IPS-18c (cell line): ENCODE results near the gene PTGES2.
A peak's percentile ranks its signal among the peaks of the same experiment; 100 is the strongest.
"Not testable (repeated sequence)": the region's sequence is repeated elsewhere in the genome, so short reads cannot be mapped to it uniquely, and the experiment has no call there.

Experiments
- H3K4me3 ChIP-seq: 2 replicates; pipeline ENCODE4 v1.7.0; 2013; ENCODE audit warnings: low read depth, mild to moderate bottlenecking, low read length, moderate library complexity; ENCODE audit not compliant: insufficient read depth
- H3K9me3 ChIP-seq: one replicate; pipeline ENCODE4 v1.6.1; 2013; ENCODE audit warnings: mild to moderate bottlenecking, low read length, moderate library complexity; ENCODE audit not compliant: control insufficient read depth, insufficient read depth

PTGES2 gene

DNA sequence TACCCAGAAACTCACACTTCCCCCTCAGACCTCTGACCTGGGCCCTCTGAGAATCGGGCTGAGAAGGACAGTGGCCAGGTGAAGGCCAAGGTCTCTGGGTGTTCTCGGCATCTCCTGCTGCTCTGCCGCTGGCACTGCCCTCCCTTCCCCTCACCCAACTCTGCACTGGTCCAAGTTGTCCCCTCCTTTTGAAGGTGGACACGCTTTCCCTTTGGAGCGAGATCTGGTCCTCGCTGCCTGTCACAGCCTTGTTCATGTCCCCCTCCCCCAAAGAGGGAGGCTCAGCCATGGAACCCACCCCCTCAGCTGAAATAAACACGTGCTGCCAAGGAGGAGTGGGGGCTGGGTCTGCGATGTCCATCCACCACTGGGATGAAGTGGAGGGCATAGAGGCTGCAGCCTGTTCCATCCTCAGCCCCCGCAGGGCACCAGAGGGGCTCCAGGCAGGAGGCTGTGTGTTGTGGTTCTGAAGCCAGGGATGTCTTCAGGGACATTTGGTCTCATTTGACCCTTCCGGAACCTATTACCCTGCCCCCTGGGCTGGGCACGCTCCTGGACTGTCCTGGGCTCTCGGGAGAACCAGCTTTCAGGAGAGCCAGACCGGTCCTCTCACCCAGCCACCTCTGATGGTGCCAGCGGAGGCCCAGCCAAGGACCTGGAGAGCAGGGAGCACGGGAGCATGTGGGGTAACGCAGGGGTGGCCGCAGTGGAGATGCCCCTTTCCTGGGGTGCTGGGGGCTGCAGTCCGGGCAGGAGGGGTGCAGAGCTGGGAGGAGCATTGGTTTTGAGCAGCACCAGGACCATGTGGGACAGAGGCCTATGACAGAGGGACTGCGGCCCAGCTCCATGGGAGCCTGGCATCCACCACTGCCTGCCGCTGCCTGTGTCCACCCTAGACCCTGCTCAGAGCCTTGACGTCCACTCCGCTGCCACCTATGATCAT, 17.0 kb upstream of the PTGES2 start:
- Histone ChIP-seq H3K9me3 (no peaks in the 10 kb centered on the region), H3K4me3 (no peak overlapping the region)

DNA sequence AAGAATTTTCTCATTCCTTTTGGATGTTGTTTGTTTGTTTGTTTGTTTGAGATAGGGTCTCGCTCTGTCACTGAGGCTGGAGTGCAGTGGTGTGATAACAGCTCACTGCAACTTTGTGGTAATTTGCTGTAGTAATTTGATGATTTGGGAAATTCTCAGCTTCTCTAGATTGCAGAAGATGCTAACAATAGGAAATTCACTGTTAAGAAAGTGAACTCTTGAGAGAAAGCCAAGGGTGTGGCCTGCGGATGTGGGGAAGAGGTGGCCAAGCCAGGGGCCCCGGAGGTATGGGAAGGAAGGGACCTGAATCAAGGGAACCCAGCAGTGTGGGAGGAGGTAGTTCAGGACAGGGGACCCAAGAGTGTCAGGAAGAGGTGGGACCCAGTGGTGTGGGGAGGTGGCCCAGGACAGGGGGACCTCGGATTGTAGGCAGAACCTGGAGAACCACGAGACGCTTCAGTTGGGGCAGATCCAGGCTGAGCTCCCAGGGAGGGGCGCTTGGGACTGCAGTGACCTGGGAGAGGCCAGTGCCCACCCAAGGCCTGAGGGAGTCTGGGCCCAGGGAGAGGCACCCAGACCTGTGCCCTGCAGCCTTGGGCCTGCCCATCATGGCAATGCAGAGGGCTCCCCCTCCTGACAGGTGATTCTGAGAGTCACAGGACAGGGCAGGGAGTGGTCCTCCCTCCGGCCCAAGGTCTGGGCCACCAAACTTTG, 16.2 kb upstream of the PTGES2 start:
- H3K4me3 ChIP-seq = no peak overlapping the region

GRCh38 chr9:128142596-128142995, 15.1 kb upstream of the PTGES2 start:
- Histone ChIP-seq H3K9me3 (no peaks in the 10 kb centered on the region), H3K4me3 (no peak overlapping the region)

More for the DNA sequence above, 16.2 kb upstream of the PTGES2 start:
- H3K9me3 ChIP-seq = no peaks in the 10 kb centered on the region

GRCh38 chr9:128142061-128142460, 14.5 kb upstream of the PTGES2 start:
- Histone ChIP-seq H3K9me3 (no peaks in the 10 kb centered on the region), H3K4me3 (no peak overlapping the region)

DNA sequence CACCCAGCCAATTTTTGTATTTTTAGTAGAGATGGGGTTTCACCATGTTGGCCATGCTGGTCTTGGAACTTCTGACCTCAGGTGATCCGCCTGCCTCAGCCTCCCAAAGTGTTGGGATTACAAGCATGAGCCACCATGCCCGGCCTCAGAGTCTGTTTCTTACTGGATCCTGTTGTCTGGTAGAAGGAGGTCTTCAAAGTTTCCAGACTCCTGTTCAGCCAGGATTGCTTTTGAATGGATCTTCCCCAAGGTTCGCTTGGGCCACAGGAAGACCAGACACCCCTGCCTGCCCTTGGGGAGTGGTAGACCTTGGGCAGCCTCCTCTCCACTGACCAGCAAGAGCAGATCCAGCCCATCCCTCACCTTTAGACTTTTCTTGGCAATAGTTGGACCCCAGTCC, 14.1 kb upstream of the PTGES2 start:
- Histone ChIP-seq H3K9me3 (no peaks in the 10 kb centered on the region), H3K4me3 (no peak overlapping the region)

DNA sequence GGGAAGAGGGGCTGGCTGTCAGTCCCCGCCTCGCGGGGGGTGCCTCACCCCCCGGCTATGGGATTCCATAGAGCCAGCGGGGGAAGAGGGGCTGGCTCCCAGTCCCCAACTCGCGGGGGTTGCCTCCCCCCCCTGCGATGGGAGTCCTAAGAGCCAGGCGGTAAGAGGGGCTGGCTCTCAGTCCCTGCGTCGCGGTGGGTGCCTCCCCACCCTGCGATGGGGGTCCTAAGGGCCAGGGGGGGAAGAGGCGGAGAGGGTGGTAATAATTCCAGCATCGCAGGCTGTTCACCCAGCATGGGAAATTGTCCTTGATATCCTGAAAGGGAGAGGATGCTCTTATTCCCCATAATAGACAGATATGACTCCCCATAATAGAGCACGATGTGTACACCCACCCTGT, 12.1 kb upstream of the PTGES2 start:
- no peak overlapping the region for H3K4me3 ChIP-seq
- H3K9me3 ChIP-seq = no peaks in the 10 kb centered on the region

DNA sequence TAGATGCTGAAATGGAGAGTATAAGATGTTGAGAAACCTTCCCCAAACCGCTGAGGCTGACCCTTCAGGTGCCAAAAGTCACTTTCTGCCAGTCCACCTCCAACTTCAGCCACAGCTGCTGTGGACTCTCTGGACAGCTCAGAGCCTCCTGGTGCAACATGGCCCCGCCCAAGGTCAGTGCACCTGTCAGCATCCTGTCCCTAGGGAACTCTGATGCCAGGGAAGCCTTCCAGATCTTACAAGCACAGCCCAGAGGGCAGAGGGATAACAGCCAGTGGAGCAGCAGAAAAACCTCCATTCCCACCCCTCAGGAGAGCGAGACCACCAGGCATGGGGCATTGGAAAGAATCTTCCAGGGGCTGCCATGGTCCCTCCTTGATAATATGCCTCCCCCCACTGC, 10.5 kb upstream of the PTGES2 start:
- Histone ChIP-seq H3K4me3 (no peak overlapping the region), H3K9me3 (no peaks in the 10 kb centered on the region)

GRCh38 chr9:128136816-128137793, 9.6 kb upstream of the PTGES2 start:
- no peak overlapping the region for H3K4me3 ChIP-seq
- H3K9me3 ChIP-seq = no peaks in the 10 kb centered on the region

GRCh38 chr9:128135561-128135960, 8.0 kb upstream of the PTGES2 start:
- H3K4me3 ChIP-seq, H3K9me3 ChIP-seq: not testable (repeated sequence)

DNA sequence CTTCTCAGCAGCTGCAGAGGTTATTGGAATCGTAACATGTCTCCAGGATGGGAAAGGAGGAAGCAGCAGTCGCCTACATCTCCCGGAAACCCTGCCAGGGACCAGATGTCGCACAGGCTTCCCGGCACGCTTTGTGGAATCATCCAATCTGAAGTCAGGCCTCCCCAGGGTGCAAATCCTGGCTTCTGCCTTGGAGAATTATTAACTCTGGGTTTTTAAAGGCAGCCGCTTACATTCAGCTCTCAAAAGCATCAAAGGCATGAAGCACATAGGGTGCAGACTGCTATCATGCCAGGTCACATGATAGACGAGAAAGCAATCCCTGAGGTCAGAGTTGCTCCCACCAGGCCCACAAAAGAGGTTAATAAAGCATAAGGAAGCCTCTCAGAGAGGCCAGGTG, 4.6 kb upstream of the PTGES2 start:
- not testable (repeated sequence) for H3K4me3 ChIP-seq

GRCh38 chr9:128131346-128131745, 3.8 kb upstream of the PTGES2 start:
- H3K9me3 ChIP-seq, H3K4me3 ChIP-seq: not testable (repeated sequence)

More for the DNA sequence above, 4.6 kb upstream of the PTGES2 start:
- H3K9me3 ChIP-seq = not testable (repeated sequence)

DNA sequence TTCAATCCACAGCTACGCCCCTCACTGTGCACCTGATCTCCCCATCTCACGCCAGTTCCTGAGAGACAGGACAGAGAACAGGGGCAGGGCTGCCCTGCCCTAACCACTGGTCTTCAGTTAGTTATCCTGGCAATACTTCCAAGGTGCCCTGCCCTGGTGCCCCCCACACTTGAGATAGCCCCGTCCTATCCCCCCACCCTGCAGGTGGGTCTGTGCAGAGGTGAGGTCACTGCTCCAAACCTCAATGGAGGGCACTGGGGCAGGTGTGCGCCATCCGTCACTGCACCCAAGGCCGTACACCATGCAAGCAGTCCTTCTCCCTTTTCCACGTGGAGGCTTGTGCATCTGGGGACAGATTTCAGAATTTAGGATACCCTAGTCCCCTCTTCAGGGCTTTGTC, 3.1 kb upstream of the PTGES2 start:
- not testable (repeated sequence) for H3K4me3 ChIP-seq, H3K9me3 ChIP-seq

DNA sequence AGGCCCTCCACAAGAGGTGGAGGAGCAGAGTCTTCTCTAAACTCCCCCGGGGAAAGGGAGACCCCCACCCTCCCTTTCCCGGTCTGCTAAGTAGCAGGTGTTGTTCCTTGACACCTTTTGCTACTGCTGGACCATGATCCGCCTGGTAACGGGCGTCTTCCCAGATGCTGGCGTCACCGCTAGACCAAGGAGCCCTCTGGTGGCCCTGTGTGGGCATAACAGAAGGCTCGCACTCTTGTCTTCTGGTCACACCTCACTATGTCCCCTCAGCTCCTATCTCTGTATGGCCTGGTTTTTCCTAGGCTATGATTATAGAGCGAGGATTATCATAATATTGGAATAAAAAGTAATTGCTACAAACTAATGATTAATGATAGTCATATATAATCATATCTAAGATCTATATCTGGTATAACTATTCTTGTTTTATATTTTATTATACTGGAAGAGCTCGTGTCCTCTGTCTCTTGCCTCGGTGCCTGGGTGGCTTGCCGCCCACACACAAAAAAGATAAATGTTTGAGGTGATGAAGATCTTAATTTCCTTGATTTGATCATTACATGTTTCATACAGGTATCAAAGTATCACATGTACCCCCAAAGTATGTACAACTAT, 2.6 kb upstream of the PTGES2 start:
- not testable (repeated sequence) for H3K4me3 ChIP-seq, H3K9me3 ChIP-seq

DNA sequence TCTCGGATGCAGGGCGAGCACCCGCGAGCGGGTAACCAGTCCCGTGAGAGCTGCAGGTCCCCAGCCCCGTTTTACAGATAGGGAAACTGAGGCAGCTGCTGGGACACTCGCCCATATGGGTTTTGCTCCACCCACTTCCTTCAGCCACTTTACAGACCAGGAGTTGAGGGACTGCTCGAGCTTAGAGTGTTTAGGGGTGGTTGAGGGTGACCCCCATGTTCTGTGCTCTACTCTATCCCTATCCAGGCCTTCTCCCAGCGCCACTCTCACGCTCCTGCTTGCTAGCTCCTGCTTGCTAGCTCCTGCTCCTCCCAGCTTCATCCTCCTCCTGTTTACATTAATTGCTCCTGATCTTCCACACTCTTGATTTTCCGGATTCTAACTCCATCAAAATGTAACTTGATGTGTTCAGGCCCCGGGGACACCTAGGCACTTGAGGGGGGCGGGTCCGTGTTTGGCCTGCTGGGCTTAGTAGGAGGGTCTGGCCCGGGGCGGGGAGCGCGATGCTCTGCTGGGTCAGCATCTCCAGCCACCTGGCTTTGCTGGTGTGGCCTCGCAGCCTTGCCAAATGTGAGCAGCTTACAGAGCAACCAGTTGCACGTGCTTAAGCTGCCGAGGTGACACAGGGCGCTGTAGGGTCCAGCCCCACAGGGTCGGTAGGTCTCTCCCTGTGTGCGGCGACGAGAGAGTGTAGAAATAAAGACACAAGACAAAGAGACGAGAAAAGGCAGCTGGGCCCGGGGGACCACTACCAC, 1.5 kb upstream of the PTGES2 start:
- H3K4me3 ChIP-seq = peak overlapping the region; percentile 98

GRCh38 chr9:128127990-128128835, 684 bp upstream of the PTGES2 start:
- H3K9me3 ChIP-seq = no peaks in the 10 kb centered on the region
- H3K4me3 ChIP-seq = peak overlapping the region; percentile 98

More for the DNA sequence above, 1.5 kb upstream of the PTGES2 start:
- H3K9me3 ChIP-seq = no peaks in the 10 kb centered on the region
